HG03108 (cell line): ENCODE measurements around the gene RGS9.
"Not testable (repeated sequence)": the region's sequence is repeated elsewhere in the genome, so short reads cannot be mapped to it uniquely, and the experiment has no call there.

Experiments
- ATAC-seq: cut with Tn5 transposase; IDR thresholded peaks from one replicate; pipeline ENCODE4 v1.9.1; 2021; ENCODE audit warnings: moderate library complexity; ENCODE audit not compliant: unreplicated experiment

The RGS9 gene

DNA sequence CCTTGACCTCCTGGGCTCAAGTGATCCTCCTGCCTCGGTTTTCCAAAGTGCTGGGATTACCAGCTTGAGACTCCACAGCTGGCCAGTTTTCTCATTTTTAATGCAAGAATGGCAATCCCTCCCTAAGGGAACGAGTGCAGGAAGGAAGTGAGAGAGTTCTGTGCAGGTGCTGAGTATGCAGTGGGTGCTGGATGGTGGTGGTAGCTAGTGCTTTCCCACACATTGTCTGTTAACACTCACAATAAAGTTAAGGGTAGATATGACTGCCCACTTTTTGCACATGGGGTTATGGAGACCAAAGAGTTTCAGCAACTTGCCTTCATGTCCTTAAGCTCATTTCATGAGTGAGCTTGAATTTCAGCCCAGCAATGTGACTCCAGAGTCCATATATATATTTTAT lies 18.5 kb downstream of the RGS9 start:
- ATAC-seq: no peak

DNA sequence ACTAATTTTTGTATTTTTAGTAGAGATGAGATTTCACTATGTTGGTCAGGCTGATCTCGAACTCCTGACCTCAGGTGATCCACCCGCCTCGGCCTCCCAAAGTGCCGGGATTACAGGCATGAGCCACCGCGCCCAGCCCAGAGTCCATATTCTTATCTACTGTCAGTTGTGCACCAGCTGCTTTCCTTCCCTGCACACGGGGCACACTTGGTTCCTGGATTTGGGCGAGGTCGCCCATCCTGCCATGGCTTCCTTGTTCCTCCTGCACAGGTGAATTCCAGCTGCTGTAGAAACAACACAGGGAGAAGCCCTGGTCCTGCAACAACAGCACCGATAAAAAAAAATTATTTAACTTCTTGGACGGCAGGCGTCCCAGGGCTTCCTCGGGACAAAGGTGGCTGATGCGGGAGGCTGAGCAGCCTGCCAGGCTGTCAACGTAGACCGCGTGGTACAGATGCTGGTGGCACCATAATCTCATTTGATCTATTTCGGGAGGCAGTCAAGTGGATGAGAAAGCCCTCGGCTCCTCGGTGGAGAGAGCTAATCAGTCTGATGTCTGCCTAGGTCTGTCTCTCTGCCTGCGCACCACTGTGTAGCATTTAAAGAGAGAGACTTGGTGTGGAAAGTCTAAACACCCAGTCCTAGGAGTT lies 19.1 kb downstream of the RGS9 start:
- no peak for ATAC-seq

DNA sequence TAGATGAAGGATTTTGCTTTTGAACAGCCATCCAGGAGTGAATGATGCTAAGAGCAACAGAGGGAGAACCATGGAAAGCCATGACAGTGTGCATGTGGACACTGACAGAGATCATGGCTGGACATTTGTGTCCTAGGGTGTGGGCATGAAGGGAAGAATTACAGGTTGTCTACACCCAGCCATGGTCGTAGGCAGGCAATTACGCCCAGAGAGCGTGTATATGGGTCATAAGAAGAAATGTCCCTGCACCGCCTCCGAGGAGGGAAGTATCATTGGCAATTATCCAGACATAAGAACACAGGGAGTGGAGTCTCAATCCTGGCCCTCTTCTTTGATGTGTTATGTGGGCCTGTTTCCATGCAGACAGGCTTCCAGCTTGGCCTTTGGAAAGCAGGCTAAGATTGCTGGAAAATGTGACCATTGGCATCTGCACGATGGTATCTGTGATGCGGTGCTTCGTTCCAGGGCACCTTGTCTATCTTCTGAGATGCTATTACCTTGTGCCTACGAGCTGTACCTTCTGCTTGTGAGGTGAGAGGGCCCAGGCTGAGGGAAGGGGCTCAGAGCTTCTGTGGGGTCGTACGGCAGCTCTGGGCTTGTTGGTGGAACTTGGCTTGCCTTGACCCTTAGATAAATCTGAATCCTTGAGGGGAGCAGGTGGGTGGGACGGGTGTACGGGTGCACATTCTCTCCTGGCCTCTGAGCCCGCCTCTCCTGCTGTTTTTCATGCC lies 19.8 kb downstream of the RGS9 start:
- ATAC-seq: no peak

DNA sequence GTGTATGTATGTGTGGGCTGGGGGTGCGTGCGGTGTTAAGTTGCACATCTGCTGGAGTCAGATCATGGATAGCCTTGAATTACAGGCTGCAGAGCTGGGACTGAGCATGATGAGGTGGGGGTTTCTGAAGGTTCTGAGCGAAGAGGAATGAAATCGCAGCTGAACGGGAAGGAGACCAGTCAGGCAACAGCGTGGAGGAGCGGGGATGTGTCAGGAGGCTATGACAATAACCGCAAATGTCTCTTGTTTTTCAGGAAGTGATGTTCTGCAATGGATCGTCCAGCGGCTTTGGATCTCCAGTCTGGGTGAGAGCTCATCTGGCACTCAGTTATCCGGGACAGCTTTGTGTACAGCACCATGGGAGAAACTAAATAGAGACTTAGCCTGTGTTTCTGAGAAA lies 20.9 kb downstream of the RGS9 start:
- no peak for ATAC-seq

DNA sequence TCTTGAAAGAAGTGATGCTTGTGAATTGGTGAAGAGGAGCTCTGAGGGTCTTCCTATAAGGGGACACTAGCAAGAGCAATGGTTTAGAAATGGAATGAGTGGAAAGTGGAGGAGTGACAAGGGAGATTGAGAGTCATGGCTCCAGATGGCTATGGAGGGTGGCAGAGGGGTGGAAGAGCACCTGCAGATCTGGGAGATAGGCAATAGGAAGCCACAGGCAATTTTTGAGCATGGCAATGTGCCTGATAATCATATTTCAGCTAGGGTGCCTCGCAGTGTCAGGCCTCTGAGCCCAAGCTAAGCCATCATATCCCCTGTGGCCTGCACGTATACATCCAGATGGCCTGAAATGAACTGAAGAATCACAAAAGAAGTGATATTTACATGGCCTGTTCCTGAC lies 21.5 kb downstream of the RGS9 start:
- ATAC-seq: no peak

DNA sequence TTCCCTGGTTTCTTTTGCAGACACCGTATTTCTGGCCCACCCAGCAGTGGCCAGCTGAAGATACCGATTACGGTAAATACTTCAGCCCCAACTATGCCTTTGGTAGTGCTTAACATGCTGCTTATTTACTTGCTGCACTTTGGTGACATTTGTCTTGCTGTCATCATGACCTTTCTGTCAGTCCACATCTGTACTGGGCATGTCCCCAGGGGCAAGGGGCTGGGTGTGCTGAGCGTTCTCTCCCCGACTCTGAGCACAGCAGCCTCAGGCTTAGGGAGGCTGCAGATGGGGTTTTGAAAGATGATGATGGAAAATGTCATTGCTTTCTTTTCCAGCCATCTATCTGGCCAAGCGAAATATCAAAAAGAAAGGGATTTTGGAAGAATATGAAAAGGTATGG lies 23.3 kb downstream of the RGS9 start:
- no peak for ATAC-seq

DNA sequence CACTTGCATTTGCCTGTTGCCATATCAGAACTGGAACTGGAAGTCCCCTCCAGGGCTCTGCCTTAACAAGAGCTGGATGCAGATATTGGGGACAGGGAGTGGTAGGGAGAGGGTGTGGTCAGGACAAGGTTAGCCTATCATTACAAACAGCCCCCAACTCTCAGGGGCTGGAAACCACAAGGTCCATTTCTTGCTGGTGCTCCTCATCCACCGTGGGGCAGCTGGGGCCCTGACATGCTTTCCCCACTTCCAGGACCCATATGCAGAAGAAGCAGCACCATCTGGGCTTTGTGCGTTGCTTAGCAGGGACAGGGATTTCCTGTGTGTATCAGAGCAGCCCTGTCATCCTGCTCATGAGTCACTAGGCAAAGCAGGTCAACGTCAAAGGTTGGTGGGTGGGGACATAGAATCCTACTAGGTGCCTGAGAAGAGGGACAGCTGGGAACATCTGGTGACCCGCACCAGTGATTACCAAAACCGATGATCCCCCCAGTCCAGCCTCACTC lies 26.9 kb downstream of the RGS9 start:
- ATAC-seq: peak; percentile 89

DNA sequence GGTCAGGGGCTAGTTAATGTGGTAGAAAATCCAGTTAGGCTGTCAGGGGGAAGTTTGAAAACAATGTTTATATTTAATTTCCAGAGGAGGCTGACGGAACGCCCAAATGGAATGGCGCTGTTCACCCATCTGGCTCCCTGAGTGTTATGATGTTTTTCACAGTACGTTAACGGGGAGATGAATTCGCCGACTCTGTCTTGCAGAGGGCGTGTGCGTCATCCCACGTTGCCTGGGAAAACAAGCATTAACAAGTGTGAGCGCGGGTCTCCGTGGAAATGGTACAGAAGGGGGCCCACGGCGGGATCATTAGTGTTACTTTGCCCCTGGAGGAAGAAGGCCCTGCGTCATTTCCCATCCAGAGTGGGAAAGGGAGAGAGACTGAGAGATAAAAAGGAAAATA lies 29.6 kb downstream of the RGS9 start:
- no peak for ATAC-seq

DNA sequence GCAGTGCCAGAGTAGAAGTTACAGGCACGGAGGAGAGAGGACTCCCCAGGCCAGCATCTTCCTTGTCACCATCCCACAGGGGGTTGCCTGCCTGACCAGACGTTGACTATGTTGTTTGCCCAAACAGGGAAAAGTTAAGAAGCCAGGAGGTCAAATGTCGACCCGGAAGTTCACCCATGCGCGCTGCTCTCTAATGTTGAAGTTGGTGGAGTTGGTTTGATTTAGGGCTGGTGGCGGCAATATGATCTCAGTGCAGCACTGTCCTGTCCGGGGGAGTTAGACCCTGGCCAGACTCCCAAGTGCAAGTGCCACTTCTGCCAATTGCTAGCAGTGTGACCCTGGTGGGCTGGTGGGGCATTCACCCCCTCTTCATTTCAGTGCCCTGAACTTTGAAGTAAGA lies 30.4 kb downstream of the RGS9 start:
- no peak for ATAC-seq

DNA sequence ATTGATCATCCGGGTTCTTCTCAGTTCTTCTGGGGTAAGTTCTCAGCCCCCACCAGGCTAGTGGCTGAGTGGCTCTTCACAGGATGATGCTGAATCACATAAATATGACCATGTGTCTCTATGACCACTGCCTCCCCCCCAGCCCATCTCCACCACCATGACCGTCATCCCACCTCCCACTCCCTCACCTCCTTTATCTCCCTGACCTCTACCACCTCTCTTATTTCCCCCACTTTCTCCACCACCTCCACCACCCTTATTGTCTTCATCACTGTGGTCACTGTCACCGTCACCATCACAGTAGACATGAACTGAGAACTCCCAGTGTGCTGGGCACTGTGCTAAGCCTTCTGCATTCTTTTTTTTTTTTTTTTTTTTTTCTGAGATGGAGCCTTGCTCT lies 32.5 kb downstream of the RGS9 start:
- no peak for ATAC-seq

DNA sequence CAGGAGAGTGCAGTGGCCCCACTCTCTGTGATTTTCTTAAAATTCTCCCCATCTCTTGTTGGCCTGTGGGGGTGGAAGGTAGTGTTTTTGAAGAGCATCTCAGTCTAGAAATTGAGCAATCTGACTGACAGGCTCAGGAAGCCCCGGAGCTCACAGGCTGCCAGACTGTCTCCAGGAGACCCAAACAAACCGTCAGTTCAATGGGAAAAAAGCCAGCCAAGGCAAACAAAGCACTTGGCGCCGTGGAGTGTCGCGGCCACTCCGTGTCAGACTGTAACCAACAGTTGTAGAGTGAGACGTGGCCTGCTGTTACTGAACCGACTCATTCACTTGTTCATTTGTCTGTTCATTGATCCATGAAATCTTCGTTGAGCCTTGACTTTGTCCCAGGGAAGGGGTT lies 33.7 kb downstream of the RGS9 start:
- no peak for ATAC-seq

DNA sequence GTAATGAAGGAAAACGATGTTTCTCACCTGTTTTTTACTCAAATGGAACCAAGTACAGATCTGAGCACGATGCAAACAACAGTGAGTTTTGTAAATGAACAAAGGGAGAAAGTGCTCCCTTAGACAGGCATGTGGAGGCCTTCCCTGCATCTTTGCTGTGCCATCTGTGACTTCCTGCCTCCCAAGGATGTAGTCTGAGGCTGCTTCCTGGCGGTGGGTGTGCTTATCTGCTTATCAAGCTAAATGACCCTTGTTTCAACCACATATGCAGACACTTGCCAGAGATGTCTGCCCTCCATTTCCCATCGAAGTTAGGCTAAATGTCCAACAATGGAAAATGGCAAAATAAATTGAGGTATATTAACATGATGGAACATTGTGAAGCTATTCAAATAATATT lies 34.6 kb downstream of the RGS9 start:
- ATAC-seq: no peak

DNA sequence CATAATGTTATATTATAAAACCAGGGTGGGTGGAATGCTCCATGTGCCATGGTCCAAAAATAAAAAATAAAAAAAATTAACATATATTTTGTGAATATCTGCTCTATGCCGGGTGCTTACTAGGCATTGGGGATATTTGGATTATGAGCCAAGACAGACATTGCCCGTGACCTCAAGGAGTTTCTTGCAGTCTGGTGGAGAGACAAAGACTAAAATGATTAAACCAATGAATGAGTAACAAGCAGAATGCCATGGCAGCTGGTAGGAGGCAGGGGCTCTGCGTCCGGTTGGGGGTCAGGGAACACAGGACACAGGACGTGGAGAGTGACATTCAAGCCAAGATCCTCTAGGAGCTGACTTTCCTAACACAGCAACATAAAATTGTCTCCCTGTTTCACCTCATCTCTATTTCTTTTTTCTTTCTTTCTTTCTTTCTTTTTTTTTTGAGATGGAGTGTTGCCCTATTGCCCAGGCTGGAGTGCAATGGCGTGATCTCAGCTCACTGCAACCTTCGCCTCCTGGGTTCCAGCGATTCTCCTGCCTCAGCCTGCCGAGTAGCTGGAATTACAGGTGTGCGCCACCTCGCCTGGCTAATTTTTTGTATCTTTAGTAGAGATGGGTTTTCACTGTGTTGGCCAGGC lies 35.4 kb downstream of the RGS9 start:
- ATAC-seq: no peak

DNA sequence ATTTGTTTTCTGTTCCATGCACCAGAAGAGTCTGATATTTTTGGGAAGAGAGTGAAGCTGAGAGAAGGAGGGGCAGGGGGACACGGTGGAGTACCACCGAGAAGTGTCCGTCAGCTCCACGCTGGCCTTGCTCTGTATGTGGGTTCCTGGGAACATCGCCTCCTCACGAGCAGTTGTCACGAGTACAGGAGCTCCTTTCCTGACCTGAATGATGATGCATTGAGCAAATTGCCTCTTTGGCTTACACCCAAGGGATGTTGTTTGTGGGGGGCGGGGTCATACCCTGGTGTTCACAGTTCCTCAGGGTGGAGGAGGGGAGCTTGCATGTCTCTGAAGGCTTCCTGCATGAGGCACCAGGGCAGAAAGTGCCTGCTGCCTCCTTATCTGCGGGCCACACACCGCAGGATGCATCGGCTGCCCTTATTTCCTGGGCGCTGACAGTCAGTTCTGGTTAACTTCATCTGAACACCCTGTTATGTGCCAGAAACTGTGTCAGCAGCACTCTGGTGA lies 36.2 kb downstream of the RGS9 start:
- no peak for ATAC-seq

DNA sequence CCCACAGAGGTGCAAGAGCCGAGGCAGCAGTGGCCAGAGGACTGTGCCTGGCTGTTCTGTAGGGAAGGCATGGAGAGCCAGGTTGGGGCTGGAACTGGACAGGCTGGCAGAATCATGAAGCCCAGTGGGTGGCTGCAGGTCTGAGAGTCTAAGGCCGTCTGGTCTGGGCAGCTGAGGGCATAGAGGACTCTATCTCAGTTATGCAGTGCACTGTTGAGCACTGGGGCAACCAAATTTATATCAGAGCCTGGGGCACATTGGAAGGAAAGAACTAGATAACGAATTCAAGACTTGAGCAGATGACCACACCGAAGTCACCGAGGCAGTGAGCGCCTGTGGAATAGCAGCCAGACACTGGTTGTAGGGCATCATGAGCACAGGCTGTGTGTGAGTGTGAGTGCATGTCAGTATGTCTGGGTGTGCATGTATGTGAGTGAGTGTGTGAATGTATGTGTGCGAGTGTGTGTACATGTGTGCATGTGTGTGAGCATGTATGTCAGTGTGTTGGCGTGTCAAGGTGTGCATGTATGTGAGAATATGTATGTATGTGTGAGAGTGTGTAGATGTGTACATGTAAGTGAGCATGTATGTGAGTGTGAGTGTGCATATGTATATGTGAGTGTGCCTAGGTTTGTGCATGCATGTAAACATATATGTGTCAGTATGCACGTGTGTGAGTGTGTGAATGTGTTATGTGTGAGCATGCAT lies 37.0 kb downstream of the RGS9 start:
- ATAC-seq: no peak

DNA sequence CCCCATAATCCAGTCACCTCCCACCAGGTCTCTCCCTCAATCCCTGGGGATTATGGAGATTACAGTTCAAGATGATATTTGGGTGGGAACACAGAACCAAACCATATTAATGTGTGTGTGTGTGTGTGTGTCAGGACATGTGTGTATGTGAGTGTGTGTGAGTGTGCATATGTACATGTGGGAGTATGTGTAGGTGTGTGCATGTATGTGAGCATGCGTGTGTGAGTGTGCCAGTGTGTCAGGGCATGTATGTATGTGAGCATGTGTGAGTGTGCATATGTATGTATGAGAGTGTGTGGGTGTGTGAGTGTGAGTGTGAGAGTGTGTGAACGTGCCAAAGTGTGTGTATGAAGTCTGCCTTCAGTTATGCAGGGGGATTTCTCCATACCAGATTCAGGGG lies 37.8 kb downstream of the RGS9 start:
- no peak for ATAC-seq

DNA sequence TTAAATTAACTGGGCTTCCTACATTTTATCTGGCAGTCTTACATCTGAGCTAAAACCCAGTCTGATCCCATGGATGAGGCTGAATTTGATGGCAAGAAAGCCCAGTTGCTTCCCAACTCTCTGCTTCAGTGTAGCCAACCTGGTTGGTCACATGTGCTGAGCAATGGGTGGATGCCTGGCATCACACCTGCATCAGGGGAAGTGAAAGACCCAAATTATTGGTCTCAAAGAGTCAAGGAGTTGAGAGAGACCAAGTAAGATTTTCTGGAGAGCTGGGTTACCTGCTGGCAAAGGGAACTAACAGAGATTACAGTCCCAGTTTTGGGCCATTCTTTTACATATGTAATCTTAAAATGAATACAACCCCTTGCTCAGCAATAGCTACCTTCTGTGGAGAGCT lies 38.8 kb downstream of the RGS9 start:
- no peak for ATAC-seq

DNA sequence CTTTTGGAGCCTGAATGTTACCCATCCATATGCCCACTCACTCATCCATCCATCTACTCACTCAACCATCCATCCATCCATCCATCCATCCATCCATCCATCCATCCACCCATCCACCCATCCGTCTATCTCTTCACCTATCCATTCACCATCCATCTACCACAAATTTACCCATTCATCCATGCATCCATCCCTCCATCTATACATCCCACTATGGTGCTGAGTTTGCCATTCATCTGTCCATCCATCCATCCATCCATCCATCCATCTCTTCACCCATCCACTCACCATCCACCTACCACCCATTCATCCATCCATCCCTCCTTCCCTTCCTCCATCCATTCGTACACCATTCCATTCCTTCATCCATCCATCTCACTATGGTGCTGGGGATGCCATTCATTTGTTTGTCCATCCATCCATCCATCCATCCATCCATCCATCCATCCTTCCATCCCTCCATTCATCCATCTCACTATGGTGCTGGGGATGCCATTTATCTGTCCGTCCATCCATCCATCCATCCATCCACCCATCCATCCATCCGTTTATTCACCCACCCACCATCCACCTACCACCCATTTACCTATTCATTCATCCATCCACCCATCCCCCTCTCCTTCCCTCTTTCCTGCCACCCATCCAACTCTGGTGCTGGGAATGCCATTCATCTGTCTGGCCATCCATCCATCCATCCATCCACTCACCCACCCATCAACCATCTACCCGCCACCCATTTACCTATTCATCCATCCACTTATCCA lies 39.7 kb downstream of the RGS9 start:
- ATAC-seq: no peak

DNA sequence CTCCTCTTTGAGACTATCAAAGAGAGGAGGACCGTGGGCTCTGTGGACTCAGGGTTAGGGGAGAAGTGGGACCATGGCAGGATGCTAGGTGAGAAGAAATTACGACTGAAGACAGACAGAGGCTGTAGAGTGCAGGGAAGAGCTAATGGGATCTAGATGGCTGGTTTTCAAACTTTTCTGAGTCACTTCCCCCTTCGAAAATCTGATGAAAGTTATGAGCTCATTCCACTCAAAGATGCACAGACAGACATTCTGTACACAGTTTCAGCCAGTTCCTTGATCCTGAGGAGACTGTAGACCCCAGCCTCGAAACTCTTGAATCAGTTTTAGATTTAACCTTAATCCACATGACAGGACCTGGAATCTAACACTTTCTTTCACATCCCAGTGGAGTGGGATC lies 40.7 kb downstream of the RGS9 start:
- ATAC-seq: no peak

DNA sequence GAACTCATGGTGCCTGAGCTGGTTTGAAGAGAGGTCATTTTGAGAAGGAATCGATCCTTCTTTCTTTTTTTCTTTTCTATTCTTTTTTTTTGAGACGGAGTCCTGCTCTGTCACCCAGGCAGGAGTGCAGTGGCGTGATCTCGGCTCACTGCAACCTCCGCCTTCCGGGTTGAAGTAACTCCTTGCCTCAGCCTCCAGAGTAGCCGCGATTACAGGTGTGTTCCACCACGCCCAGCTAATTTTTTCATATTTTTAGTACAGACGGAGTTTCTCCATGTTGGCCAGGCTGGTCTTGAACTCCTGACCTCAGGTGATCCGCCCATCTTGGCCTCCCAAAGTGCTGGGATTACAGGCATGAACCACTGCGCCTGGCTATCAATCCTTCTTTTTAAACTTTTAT lies 43.1 kb downstream of the RGS9 start:
- not testable (repeated sequence) for ATAC-seq
